Measurements from ENCODE around the gene CRHR1.
A peak's percentile ranks its signal among the peaks of the same experiment; 100 is the strongest.
"Not testable (repeated sequence)": the region's sequence is repeated elsewhere in the genome, so short reads cannot be mapped to it uniquely, and the experiment has no call there.

Gene CRHR1

GRCh38 chr17:45784293-45784740 lies at the start of gene CRHR1:
Gene CRHR1, plus strand, starts transcription at chr17:45784320. Its CDS starts 225 bp downstream, at chr17:45784545.
- DNase-seq: no peak

DNA sequence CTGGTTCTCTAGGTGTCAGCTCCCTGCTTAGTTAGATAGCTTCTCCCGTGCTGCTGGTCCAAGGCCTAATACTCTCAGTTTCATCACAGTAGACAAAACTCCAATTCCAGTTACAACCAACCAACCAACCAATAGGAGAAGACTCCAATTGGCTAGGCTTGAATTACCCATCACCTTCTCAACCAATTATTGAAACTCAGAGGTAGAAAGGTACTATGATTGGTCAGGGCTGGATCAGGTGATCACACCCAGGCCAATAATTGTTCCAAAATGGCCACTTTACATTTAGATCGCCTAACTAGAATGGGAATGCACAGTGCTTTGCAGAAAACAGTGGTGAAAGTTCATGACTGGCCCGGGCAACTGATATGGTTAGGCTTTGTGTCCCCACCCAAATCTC lies 49.5 kb upstream of the CRHR1 start:
- no peak for DNase-seq

DNA sequence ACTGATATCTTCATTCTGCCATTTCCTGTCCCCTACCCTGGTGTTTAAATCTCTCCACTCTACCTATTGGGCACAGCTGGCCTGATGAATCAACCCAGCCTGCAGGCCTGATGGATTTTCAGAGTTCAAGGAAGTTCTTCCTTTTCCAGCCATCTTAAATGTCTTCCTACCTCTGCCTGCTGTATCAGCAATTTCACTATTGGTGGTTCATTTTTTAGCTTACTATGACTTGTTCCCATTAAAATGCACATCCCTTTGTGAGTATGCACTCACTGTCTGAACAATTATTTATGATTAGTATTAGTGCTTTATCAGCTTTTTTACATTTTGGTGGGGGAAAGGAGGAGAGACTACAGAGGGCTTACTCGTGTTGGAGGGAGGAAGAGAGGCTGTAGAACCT lies 48.6 kb upstream of the CRHR1 start:
- DNase-seq: no peak

- DNase-seq: peak; percentile 16
Observed at GRCh38 chr17:45739786-45740185, 44.3 kb upstream of the CRHR1 start.

- DNase-seq: peak; percentile 64
Observed at GRCh38 chr17:45740553-45741330, 43.4 kb upstream of the CRHR1 start.

- no peak for DNase-seq
Observed at GRCh38 chr17:45742251-45742650, 41.9 kb upstream of the CRHR1 start.

DNA sequence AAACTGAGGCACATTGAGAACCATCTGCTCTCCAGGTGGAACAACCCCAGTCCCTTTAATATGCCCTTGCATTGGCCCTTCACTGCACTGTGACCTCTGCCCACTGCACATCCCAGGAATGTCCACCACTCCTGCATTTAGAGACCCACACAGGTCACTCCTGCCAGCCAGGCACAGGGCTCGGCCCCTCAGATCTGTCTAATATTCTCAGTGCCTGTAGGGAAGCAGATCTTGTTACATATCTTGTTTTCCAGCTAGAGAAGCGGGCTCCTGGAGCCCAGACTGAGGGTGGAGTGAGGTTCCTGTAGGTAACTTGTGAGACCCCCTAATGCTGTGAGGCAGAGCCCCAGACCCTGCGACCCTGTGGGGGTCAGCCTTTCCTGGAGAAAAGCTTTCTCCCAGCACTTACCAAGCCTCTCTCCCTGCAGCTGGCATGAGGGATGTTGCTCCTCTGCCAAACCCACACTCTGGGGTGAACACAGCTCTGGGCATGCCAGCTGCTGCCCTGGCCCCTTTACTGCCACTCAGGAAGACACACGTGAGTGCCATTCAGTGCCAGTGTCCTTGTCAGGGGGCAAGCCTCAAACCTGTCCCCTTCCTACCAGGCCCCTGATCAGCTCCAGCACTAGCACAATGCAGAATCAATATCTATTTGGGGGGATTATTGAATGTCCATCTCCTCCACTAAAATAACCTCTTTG lies 40.3 kb upstream of the CRHR1 start:
- DNase-seq: peak; percentile 25

GRCh38 chr17:45744826-45745225 lies 39.3 kb upstream of the CRHR1 start:
- DNase-seq: not testable (repeated sequence)

GRCh38 chr17:45745601-45746494 lies 38.3 kb upstream of the CRHR1 start:
- DNase-seq: no peak

GRCh38 chr17:45747911-45748310 lies 36.2 kb upstream of the CRHR1 start:
- DNase-seq: no peak

- DNase-seq: peak; percentile 45
Observed at GRCh38 chr17:45748731-45749310, 35.3 kb upstream of the CRHR1 start.

- peak; percentile 79 for DNase-seq
Observed at GRCh38 chr17:45749831-45750335, 34.2 kb upstream of the CRHR1 start.

GRCh38 chr17:45750779-45751440 lies 33.2 kb upstream of the CRHR1 start:
- no peak for DNase-seq

DNA sequence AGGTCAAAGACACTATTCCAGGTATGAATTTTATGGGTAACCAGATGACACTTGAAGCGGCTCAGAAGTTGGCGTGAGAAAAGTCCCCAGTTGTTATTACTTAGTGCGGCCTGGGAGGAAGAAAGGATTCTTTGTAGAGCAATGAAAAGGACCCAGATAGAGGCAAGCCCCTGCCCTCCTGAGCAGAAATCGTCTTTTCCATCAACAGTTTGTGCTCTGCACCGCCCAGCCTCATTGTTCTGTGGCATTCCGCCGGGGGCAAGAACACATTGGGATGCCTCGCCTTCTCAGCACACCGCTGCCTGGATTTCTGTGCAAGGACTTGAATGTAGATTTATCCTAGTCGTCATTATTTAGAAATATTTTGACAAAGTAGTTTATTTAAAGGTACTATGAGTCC lies 32.7 kb upstream of the CRHR1 start:
- DNase-seq: no peak

DNA sequence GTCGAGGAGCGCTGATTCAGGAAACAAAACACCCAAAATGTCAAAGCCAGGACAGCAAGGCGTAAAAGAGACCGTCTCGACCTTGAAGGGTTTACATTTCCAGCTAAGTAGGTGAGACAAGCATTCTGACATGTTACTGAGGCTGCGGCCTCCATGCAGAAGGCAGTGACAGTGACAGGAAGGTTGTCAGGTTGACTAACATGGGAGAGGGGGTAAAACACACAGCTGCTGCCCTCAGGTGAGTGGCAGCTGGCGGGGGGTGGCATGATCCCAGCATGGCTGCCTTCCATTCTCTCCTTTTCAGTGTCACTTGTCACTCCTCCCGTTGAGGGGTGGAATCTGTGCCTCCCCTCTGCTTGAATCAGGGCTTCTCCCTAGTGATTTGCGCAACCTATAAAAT lies 31.9 kb upstream of the CRHR1 start:
- no peak for DNase-seq

GRCh38 chr17:45753645-45754225 lies 30.4 kb upstream of the CRHR1 start:
- DNase-seq: no peak

- no peak for DNase-seq
Observed at GRCh38 chr17:45755050-45755449, 29.1 kb upstream of the CRHR1 start.

GRCh38 chr17:45756266-45756991 lies 27.7 kb upstream of the CRHR1 start:
- DNase-seq: no peak

DNA sequence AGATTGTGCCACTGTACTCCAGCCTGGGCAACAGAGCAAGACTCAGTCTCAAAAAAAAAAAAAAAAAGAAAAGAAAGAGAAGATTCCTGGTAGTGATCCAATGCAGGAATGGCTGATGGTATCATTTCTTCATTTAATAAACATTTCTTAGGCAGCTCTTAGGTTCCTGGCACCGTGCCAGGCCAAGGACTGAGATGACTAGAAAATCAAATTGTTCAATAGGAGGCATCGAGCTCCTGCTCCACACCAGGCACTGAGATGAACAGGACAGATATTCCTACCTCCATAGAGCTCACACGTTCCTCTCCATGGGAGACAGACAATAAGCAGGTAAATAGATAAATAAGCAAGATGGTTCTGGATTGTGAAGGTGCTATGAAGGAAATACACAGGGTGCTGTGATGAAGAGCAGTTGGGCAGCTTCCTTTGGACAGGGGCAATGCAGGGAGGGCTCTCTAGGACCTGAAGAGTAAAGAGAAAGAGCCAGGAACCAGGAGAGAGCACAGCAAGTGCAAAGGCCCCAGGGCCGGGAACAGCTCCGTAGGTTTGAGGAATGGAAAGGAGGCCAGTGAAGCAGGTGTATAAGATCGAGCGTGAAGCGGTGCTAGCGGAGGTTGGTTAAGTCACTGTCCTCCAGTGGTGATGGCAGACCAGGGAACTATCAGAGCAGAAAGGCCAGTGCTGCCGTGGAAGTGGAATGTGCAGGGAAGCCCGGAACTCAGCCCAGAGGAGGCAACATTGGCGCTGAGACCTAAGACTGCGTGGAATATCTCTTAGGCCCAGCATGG lies 26.5 kb upstream of the CRHR1 start:
- DNase-seq: no peak

- no peak for DNase-seq
Observed at GRCh38 chr17:45758544-45758943, 25.6 kb upstream of the CRHR1 start.

Measured in NCI-H345 (cell line).